AG10803 (cell line): ENCODE measurements around the gene SGCD.

Source experiments
- DNase-seq: peaks from one replicate; pipeline ENCODE4 v3.0.0; 2010; ENCODE audit warnings: low read depth
- H3K4me3 ChIP-seq: 2 replicates; pipeline ENCODE4 v1.5.1; 2011; ENCODE audit warnings: mild to moderate bottlenecking, low read length, control low read depth
- TF ChIP-seq, protein P1 (sequence below): conservative IDR thresholded peaks from 2 replicates; pipeline ENCODE4 v1.5.1; 2011; ENCODE audit warnings: mild to moderate bottlenecking, low read length, control low read depth, inconsistent platforms

Gene SGCD

GRCh38 chr5:156815988-156816599 is 489.1 kb downstream of the SGCD start:
- DNase-seq: peak; percentile 51
- TF ChIP-seq, protein P1, sequence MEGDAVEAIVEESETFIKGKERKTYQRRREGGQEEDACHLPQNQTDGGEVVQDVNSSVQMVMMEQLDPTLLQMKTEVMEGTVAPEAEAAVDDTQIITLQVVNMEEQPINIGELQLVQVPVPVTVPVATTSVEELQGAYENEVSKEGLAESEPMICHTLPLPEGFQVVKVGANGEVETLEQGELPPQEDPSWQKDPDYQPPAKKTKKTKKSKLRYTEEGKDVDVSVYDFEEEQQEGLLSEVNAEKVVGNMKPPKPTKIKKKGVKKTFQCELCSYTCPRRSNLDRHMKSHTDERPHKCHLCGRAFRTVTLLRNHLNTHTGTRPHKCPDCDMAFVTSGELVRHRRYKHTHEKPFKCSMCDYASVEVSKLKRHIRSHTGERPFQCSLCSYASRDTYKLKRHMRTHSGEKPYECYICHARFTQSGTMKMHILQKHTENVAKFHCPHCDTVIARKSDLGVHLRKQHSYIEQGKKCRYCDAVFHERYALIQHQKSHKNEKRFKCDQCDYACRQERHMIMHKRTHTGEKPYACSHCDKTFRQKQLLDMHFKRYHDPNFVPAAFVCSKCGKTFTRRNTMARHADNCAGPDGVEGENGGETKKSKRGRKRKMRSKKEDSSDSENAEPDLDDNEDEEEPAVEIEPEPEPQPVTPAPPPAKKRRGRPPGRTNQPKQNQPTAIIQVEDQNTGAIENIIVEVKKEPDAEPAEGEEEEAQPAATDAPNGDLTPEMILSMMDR: peak; percentile 83
- H3K4me3 ChIP-seq: no peak overlapping the region
